Fibroblast of skin of right biceps (primary cell): ENCODE results near the gene TLR2.

ENCODE experiments used
- DNase-seq: peaks from one replicate; pipeline ENCODE4 v3.0.0-alpha.2; 2013

The TLR2 gene

GRCh38 chr4:153733751-153734448, 49.8 kb downstream of the TLR2 start:
- DNase-seq = peak; percentile 17

- DNase-seq = peak; percentile 12
These were observed 51.9 kb downstream of the TLR2 start for GRCh38 chr4:153735906-153736461.

DNA sequence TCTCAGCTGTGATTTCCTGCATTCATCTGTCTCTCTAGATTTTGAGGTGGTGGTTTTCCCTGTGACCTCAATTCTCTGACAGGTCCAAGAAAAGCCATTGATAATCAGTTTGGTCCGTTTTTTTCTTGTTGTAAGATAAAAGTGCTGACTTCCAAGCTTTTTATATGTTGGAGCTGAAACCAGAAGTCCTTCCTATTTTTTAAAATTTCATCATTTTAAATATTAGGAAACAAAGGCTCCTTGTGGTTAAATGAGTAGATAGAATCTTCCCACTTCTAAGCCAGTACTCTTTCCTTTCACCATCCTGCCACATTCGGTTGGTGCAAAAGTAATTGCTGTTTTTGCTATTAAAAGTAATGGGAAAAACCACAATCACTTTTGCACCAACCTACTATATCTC, 57.5 kb downstream of the TLR2 start:
- no peak for DNase-seq

- no peak for DNase-seq
These were observed 61.6 kb downstream of the TLR2 start for GRCh38 chr4:153745651-153746050.

DNA sequence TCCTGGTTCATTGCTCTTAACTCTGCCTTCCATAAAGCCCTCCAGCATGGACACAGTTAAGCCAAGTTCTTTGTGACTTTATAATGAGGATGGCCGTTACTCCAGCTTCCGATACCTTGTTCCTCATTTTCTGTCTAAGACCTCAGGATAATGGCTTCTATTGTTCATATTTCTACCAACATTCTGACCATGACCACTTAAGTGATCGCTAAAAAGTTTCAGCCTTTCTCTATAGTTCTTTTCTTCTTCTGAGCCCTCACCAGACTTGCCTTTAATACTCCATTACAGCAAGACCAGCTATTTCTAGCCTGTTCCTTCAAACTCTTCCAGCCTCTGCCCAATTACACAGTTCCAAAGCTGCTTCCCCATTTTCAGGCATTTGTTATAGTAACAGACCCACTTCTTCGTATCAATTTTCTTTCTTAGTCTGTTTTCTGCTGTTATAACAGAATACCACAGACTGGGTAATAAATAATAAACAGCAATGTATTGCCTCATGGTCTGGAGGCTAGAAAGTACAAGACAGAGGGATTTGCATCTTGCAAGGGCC, 63.4 kb downstream of the TLR2 start:
- no peak for DNase-seq

GRCh38 chr4:153748378-153748777, 64.3 kb downstream of the TLR2 start:
- DNase-seq = peak; percentile 67

GRCh38 chr4:153750197-153750817, 66.2 kb downstream of the TLR2 start:
- peak; percentile 75 for DNase-seq

- no peak for DNase-seq
These were observed 71.1 kb downstream of the TLR2 start for GRCh38 chr4:153755186-153755585.
